ENCODE data around the gene ANKRD49. TPM values are rescaled to one million over a fixed set of nuclear protein-coding genes. Genes with fewer than 3 reads are reported as not detected.
A peak's percentile ranks its signal among the peaks of the same experiment; 100 is the strongest.

The ANKRD49 gene
- total and polyA plus RNA-seq, 2 of the 8 experiments (the other 6 are each of a cell fraction or from before 2014, with no cell fraction given), result 7.4 to 12.2 TPM

DNA sequence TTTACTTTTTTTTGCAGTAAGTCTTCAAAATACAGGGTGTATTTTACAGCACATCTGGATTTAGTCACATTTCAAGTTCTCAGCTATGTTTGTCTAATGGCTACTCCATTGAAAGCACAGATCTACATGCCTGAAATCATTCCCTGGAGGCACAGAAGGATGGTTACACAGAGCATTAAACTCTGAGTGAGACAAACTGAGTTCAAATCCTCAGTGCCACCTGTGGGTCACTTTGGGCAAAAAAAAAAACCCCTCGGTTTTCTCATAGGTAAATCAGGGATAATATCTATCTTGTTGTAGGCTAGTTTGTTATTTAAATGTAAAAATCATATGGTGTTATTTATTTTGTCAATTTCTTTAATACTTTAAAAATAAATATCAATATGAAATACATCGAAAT, 7.7 kb downstream of the ANKRD49 start:
- no peak for FAIRE-seq
- Histone ChIP-seq H2BK15ac (ENCODE audit: low read length) (no peak overlapping the region), H4K91ac (replicated peaks; ENCODE audit: insufficient read length, low read length) (no peak overlapping the region), H3K4me1 (replicated peaks in 1 of 4; ENCODE audit: control insufficient read depth in 3 of 4, insufficient read depth in 4 of 4, low read length in 3 of 4) (no peaks in the 10 kb centered on the region), H4K20me1 (replicated peaks in 1 of 2; ENCODE audit: control insufficient read depth in 1 of 2, insufficient read depth in 2 of 2, low read length in 2 of 2) (no peaks in the 10 kb centered on the region), H4K8ac (ENCODE audit: extremely low read depth, insufficient read depth, low read length) (no peak overlapping the region), H2BK20ac (ENCODE audit: low read length) (no peak overlapping the region), H3K4ac (replicated peaks; ENCODE audit: insufficient read length, low read depth, low read length) (no peak overlapping the region), H3K27me3 (replicated peaks in 1 of 4; ENCODE audit: control insufficient read depth in 3 of 4, extremely low read depth in 1 of 4, insufficient read depth in 3 of 4, low read length in 3 of 4) (no peaks in the 10 kb centered on the region), H2AFZ (ENCODE audit: low read length) (no peak overlapping the region), H3K18ac (ENCODE audit: extremely low read depth, low read length) (no peak overlapping the region), H3K36me3 (ENCODE audit: control insufficient read depth in 2 of 4, insufficient read depth in 4 of 4, low read length in 3 of 4) (peaks cover 2 to 31% (median 5%) of the 10 kb centered on the region in 4 experiments; a peak in 6 of 8 replicates), H3K4me3 (ENCODE audit: extremely low read depth in 1 of 4, insufficient read depth in 2 of 4, low read depth in 3 of 4, low read length in 4 of 4) (no peak overlapping the region), H3K79me1 (ENCODE audit: low read depth, low read length) (no peaks in the 10 kb centered on the region), H3K23me2 (ENCODE audit: low read depth, low read length) (no peaks in the 10 kb centered on the region), H4K5ac (ENCODE audit: insufficient read length, low read depth, low read length) (no peak overlapping the region), H3K4me2 (ENCODE audit: insufficient read depth in 1 of 2, low read depth in 2 of 2, low read length in 2 of 2) (no peak overlapping the region), H3K9me3 (ENCODE audit: insufficient read depth in 2 of 2, low read depth in 1 of 2, low read length in 1 of 2) (no peaks in the 10 kb centered on the region), H3K27ac (ENCODE audit: low read depth, low read length) (no peak overlapping the region), H3K23ac (ENCODE audit: insufficient read length) (no peak overlapping the region), H2AK5ac (ENCODE audit: low read depth, low read length) (no peak overlapping the region), H3K9ac (replicated peaks in 1 of 4; ENCODE audit: extremely low read depth in 1 of 4, low read depth in 3 of 4, low read length in 3 of 4) (no peak overlapping the region), H2BK120ac (replicated peaks; ENCODE audit: low read depth, low read length) (no peak overlapping the region), H3K14ac (ENCODE audit: insufficient read length) (no peak overlapping the region), H2BK12ac (ENCODE audit: low read depth, low read length) (no peak overlapping the region), H2BK5ac (ENCODE audit: low read depth, low read length) (no peak overlapping the region), H3K79me2 (ENCODE audit: control insufficient read depth in 1 of 2, insufficient read depth in 2 of 2, low read length in 2 of 2) (no peaks in the 10 kb centered on the region), H3K56ac (replicated peaks; ENCODE audit: insufficient read length, low read depth, low read length) (no peak overlapping the region)
- POLR2A ChIA-PET (ENCODE audit: partially characterized antibody), result no interaction called here
- 78% methylated on average over 2 of the region's 2 CpGs; no CpG with 5 or more reads in 1 of the 2 experiments for WGBS, 2 experiments (ENCODE audit: extremely low coverage in 1 of 2, insufficient coverage in 1 of 2, insufficient read length in 1 of 2, insufficient replicate concordance in 2 of 2, low coverage in 1 of 2, low lambda C conversion rate in 2 of 2, missing lambda C conversion rate in 1 of 2)
- DNase-seq (ENCODE audit: low read depth in 1 of 2, low spot score in 2 of 2), result no peak
- TF ChIP-seq CREB1 (IDR thresholded peaks at IDR 0.05) (no peak), RAD21 (IDR thresholded peaks at IDR 0.05 in 1 of 2, conservative IDR thresholded peaks at IDR 0.05 in 1 of 2; ENCODE audit: low read depth in 2 of 2, low read length in 2 of 2) (peak; percentile 7 to 35; a peak in 2 of 4 replicates)
- CTCF ChIA-PET (ENCODE audit: partially characterized antibody), result interaction anchor here (1.0 to 4.4 kb wide), 9 partner anchors 10 to 606 kb away, joined by 3 to 54 read pairs (median 3); no protein-coding TSS in a partner anchor

Measured in H1 (cell line).